ENCODE measurements around the gene APEX2.

DNA sequence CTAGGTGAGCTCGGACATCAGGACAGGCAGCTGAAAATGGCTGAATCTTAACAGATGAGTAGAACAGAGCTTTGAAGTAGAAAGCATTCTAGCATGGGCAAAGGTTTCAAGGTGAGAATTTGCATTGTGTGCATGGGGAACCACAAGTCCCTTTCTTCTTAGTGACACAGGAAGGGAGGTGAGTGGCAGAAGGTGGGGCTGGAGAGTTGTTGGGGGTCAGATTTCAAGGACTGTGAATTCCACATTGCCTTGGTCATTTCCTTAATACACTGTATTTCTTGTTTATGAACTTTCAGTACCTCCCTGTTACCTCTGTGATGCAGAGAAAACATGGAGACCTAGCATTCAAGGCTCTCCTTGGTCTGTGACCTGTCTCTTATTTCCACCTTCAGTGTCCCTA, 4.1 kb downstream of the APEX2 start:
- TF ChIP-seq, protein P1, sequence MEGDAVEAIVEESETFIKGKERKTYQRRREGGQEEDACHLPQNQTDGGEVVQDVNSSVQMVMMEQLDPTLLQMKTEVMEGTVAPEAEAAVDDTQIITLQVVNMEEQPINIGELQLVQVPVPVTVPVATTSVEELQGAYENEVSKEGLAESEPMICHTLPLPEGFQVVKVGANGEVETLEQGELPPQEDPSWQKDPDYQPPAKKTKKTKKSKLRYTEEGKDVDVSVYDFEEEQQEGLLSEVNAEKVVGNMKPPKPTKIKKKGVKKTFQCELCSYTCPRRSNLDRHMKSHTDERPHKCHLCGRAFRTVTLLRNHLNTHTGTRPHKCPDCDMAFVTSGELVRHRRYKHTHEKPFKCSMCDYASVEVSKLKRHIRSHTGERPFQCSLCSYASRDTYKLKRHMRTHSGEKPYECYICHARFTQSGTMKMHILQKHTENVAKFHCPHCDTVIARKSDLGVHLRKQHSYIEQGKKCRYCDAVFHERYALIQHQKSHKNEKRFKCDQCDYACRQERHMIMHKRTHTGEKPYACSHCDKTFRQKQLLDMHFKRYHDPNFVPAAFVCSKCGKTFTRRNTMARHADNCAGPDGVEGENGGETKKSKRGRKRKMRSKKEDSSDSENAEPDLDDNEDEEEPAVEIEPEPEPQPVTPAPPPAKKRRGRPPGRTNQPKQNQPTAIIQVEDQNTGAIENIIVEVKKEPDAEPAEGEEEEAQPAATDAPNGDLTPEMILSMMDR (conservative IDR thresholded peaks at IDR 0.05 in 1 of 2, IDR thresholded peaks at IDR 0.05 in 1 of 2; ENCODE audit: extremely low read depth in 1 of 2, insufficient read depth in 1 of 2, low read depth in 1 of 2, low read length in 2 of 2), result no peak
- TF ChIP-seq EZH2 (IDR thresholded peaks at IDR 0.05; ENCODE audit: borderline replicate concordance, low read length), result no peak
